Pancreas (tissue), 10 donors: ENCODE data around the gene PCSK6. TPM values are rescaled to one million over a fixed set of nuclear protein-coding genes. Genes with fewer than 3 reads are reported as not detected.
A peak's percentile ranks its signal among the peaks of the same experiment; 100 is the strongest.
"Not testable (repeated sequence)": the region's sequence is repeated elsewhere in the genome, so short reads cannot be mapped to it uniquely, and the experiment has no call there.

Experiments used
- ATAC-seq, 4 donors: fragments of 200-7000 bp; cut with Tn5 transposase; one replicate each; pipeline versions ENCODE4 v1.8.0 to v1.9.1; 2020; ENCODE audit warnings: mild to moderate bottlenecking in 4 of 4, moderate library complexity in 4 of 4
- DNase-seq, 6 donors: peaks; one replicate each; pipeline ENCODE4 v3.0.0-alpha.2; 2020
- FAIRE-seq: peaks from 2 replicates; lab custom pipeline; 2012; peaks lifted over from hg19 to GRCh38; lab: Jason Lieb, UNC
- H3K27ac ChIP-seq, 4 donors: fragments of 200-600 bp; sonication (generic); 1 replicate in 3 of 4; 2 replicates in 1 of 4; pipeline versions ENCODE4 v1.5.0 to v1.8.0; 2020
- H3K27me3 ChIP-seq, 4 donors: fragments of 200-600 bp; one replicate each; pipeline ENCODE4 v1.8.0; 2021
- H3K36me3 ChIP-seq, 3 donors: fragments of 200-600 bp; sonication (generic) in 1 of 3; one replicate each; pipeline versions ENCODE4 v1.5.0 to v1.8.0; 2020 to 2021
- H3K4me1 ChIP-seq, 3 donors: fragments of 200-600 bp; one replicate each; pipeline ENCODE4 v1.8.0; 2021
- H3K4me3 ChIP-seq, 4 donors: fragments of 200-600 bp; sonication (generic) in 2 of 4; one replicate each; pipeline versions ENCODE4 v1.5.0 to v1.8.0; 2020 to 2021
- H3K9me3 ChIP-seq, 4 donors: fragments of 200-600 bp; one replicate each; pipeline ENCODE4 v1.8.0; 2021
- WGBS, 2 donors: extraction: QIAGEN DNeasy Blood & Tissue Kit; methylation state at CpG; one replicate each; pipeline ENCODE4 v1.1.7; 2013; 5-methylcytosine and 5-hydroxymethylcytosine counted together
- intact Hi-C, 3 donors: fragments of 100-400 bp; cut with DNase I; formaldehyde crosslinking; loops; one replicate each; pipeline versions ENCODE4 v1.11.1 to v1.14.2; 2022
- polyA plus RNA-seq, 2 donors: library from polyadenylated mRNA; stranded (reverse); fragments of 200-250 nt; gene quantifications; one replicate each; pipeline ENCODE4 v1.2.3, GENCODE V29; 2013
- total RNA-seq, 6 donors: library from RNA; stranded (reverse); fragmentation: NEBNext Ultra II Directional in 4 of 6; extraction: Animal tissue kit (Norgen Biotek cat#: 25700) in 4 of 6; gene quantifications; one replicate each; pipeline versions ENCODE4 v1.2.1 to v1.2.4, GENCODE V29; 2021 to 2023
- TF ChIP-seq, protein P1 (sequence below), 4 donors: fragments of 200-600 bp; sonication (generic) in 3 of 4; IDR thresholded peaks; one replicate each; pipeline versions ENCODE4 v1.5.0 to v1.8.0; 2021; ENCODE audit warnings: antibody characterized with exemption in 4 of 4
- donor health status: healthy with polysubstance abuse.
- donor health status: DM: no; HTN: no; CAD: no; lungs with moderate emphysema.
- donor health status: DM: no; HTN: no; CAD: no.
- donor health status: control.
- donor health status: control.
- donor health status: Bipolar disorder and iron deficiency.
- donor health status: DM: yes; HTN: yes; CAD: no.
- donor health status: DM: no; HTN: no; CAD: no.
- donor health status: DM: no; HTN: no; CAD: no.
- donor health status: DM: yes; HTN: yes; CAD: no.

PCSK6 gene
- total and polyA plus RNA-seq, 8 donors, result 0.87 to 4.5 (median 3.0) TPM

- H3K4me3 ChIP-seq, result no peak overlapping the region
- no peaks in the 10 kb centered on the region for H3K4me1 ChIP-seq
- no peak for DNase-seq
- H3K27ac ChIP-seq, result no peak overlapping the region
- no peaks in the 10 kb centered on the region for H3K27me3 ChIP-seq
- ATAC-seq, result no peak
- no peaks in the 10 kb centered on the region for H3K36me3 ChIP-seq
- H3K9me3 ChIP-seq, result no peaks in the 10 kb centered on the region
- WGBS, 2 donors, result 86 to 91% methylated on average over 7 of the region's 7 CpGs
- no peak for FAIRE-seq
- TF ChIP-seq, protein P1, sequence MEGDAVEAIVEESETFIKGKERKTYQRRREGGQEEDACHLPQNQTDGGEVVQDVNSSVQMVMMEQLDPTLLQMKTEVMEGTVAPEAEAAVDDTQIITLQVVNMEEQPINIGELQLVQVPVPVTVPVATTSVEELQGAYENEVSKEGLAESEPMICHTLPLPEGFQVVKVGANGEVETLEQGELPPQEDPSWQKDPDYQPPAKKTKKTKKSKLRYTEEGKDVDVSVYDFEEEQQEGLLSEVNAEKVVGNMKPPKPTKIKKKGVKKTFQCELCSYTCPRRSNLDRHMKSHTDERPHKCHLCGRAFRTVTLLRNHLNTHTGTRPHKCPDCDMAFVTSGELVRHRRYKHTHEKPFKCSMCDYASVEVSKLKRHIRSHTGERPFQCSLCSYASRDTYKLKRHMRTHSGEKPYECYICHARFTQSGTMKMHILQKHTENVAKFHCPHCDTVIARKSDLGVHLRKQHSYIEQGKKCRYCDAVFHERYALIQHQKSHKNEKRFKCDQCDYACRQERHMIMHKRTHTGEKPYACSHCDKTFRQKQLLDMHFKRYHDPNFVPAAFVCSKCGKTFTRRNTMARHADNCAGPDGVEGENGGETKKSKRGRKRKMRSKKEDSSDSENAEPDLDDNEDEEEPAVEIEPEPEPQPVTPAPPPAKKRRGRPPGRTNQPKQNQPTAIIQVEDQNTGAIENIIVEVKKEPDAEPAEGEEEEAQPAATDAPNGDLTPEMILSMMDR (IDR thresholded peaks at IDR 0.05), result no peak
- intact Hi-C loops, result no loop called here
Measured at GRCh38 chr15:101358895-101359294, 130.6 kb downstream of the PCSK6 start.

- Histone ChIP-seq H3K27me3 (no peaks in the 10 kb centered on the region), H3K36me3 (no peaks in the 10 kb centered on the region), H3K9me3 (no peaks in the 10 kb centered on the region), H3K4me1 (no peaks in the 10 kb centered on the region), H3K27ac (no peak overlapping the region), H3K4me3 (no peak overlapping the region)
- ATAC-seq, result no peak
- no peak for DNase-seq
- intact Hi-C loops, result no loop called here
- WGBS, 2 donors, result 93 to 94% methylated on average over 11 of the region's 11 CpGs
- FAIRE-seq, result no peak
- TF ChIP-seq, protein P1 (IDR thresholded peaks at IDR 0.05), result no peak
Measured at GRCh38 chr15:101357885-101358284, 131.6 kb downstream of the PCSK6 start.

- DNase-seq, result no peak
- Histone ChIP-seq H3K4me1 (no peaks in the 10 kb centered on the region), H3K27me3 (no peaks in the 10 kb centered on the region), H3K4me3 (no peak overlapping the region), H3K36me3 (no peaks in the 10 kb centered on the region), H3K27ac (no peak overlapping the region), H3K9me3 (no peaks in the 10 kb centered on the region)
- peak in 2 of 4 donors; percentile 22 to 58 for ATAC-seq
- 77 to 81% methylated on average over 15 of the region's 15 CpGs for WGBS, 2 donors
- TF ChIP-seq, protein P1 (IDR thresholded peaks at IDR 0.05), result no peak
- no peak for FAIRE-seq
- intact Hi-C loops, result no loop called here
Measured at GRCh38 chr15:101357333-101357732, 132.2 kb downstream of the PCSK6 start.

- intact Hi-C loops, ATAC-seq, H3K27ac ChIP-seq, H3K27me3 ChIP-seq, DNase-seq, H3K36me3 ChIP-seq, H3K4me1 ChIP-seq, H3K9me3 ChIP-seq, H3K4me3 ChIP-seq, FAIRE-seq: not testable (repeated sequence)
- 88 to 95% methylated on average over 9 of the region's 9 CpGs for WGBS, 2 donors
Measured at GRCh38 chr15:101356512-101357172, 132.9 kb downstream of the PCSK6 start.

- FAIRE-seq, result no peak
- Histone ChIP-seq H3K4me1 (no peaks in the 10 kb centered on the region), H3K27ac (no peak overlapping the region), H3K27me3 (no peaks in the 10 kb centered on the region), H3K4me3 (no peak overlapping the region), H3K9me3 (no peaks in the 10 kb centered on the region), H3K36me3 (no peaks in the 10 kb centered on the region)
- TF ChIP-seq, protein P1 (IDR thresholded peaks at IDR 0.05), result no peak
- 88 to 89% methylated on average over 23 of the region's 23 CpGs for WGBS, 2 donors
- ATAC-seq, result no peak
- no peak for DNase-seq
- intact Hi-C loops, result no loop called here
Measured at GRCh38 chr15:101355678-101356464, 133.6 kb downstream of the PCSK6 start.
